ENCODE results near the gene DDX6.

DNA sequence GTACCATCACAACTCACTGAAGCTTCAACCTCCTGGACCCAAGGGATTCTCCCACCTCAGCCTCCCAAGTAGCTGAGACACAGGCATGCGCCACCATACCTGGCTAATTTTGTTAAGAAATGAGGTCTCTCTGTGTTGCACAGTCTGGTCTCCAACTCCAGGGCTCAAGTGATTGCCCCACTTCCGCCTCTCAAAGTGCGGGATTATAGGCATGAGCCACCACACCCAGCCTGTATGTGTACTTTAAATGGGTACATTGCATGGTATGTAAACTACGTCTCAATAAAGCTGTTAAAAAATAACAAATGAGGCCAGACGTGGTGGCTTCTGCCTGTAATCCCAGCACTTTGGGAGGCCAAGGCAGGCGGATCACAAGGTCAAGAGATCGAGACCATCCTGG is 36.2 kb upstream of the DDX6 start:
- no peak for TF ChIP-seq POLR2A (IDR thresholded peaks at IDR 0.05; ENCODE audit: low read length)
- no peak for TF ChIP-seq GATA1 (IDR thresholded peaks at IDR 0.05; ENCODE audit: low read depth, low read length)

All from erythroblast (primary cell).